ENCODE data around the gene NKIRAS2.

The NKIRAS2 gene

GRCh38 chr17:42039794-42040763, 20.2 kb downstream of the NKIRAS2 start:
- DNase-seq (ENCODE audit: low read depth), result no peak
- no peak overlapping the region for H3K4me3 ChIP-seq (ENCODE audit: low read length)
- TF ChIP-seq CTCF (IDR thresholded peaks at IDR 0.05; ENCODE audit: insufficient read depth, low read depth, low read length, missing control alignments), result no peak

GRCh38 chr17:42040818-42041217, 20.9 kb downstream of the NKIRAS2 start:
- DNase-seq (ENCODE audit: low read depth), result no peak
- no peak overlapping the region for H3K4me3 ChIP-seq (ENCODE audit: low read length)
- no peak for TF ChIP-seq CTCF (IDR thresholded peaks at IDR 0.05; ENCODE audit: insufficient read depth, low read depth, low read length, missing control alignments)

- no peak for DNase-seq (ENCODE audit: low read depth)
- no peak overlapping the region for H3K4me3 ChIP-seq (ENCODE audit: low read length)
- TF ChIP-seq CTCF (IDR thresholded peaks at IDR 0.05; ENCODE audit: insufficient read depth, low read depth, low read length, missing control alignments), result no peak
These were observed 21.7 kb downstream of the NKIRAS2 start for GRCh38 chr17:42041619-42042018.

GRCh38 chr17:42042598-42043319, 22.9 kb downstream of the NKIRAS2 start:
- TF ChIP-seq CTCF (IDR thresholded peaks at IDR 0.05; ENCODE audit: insufficient read depth, low read depth, low read length, missing control alignments), result no peak
- H3K4me3 ChIP-seq (ENCODE audit: low read length), result no peak overlapping the region
- DNase-seq (ENCODE audit: low read depth), result no peak

- no peak for TF ChIP-seq CTCF (IDR thresholded peaks at IDR 0.05; ENCODE audit: insufficient read depth, low read depth, low read length, missing control alignments)
- no peak overlapping the region for H3K4me3 ChIP-seq (ENCODE audit: low read length)
- DNase-seq (ENCODE audit: low read depth), result no peak
These were observed 25.8 kb downstream of the NKIRAS2 start for GRCh38 chr17:42045719-42046118.

GRCh38 chr17:42047343-42047742, 27.5 kb downstream of the NKIRAS2 start:
- no peak for DNase-seq (ENCODE audit: low read depth)
- no peak for TF ChIP-seq CTCF (IDR thresholded peaks at IDR 0.05; ENCODE audit: insufficient read depth, low read depth, low read length, missing control alignments)
- H3K4me3 ChIP-seq (ENCODE audit: low read length), result no peak overlapping the region
